K562 (cell line): ENCODE data around the gene ORAI2. TPM values are rescaled to one million over a fixed set of nuclear protein-coding genes. Genes with fewer than 3 reads are reported as not detected.

Experiments
- ATAC-seq: fragments of 200-7000 bp; cut with Tn5 transposase; 3 replicates; pipeline ENCODE4 v1.9.1; 2020; ENCODE audit warnings: moderate library complexity
- BruUV-seq: library from RNA; stranded (reverse); fragments of 400-500 nt; replicated peaks from 2 replicates; lab custom pipeline; 2021; lab: Mats Ljungman, UMichigan
- CTCF ChIA-PET: fragments of 300-600 bp; formaldehyde crosslinking; extraction: SDS; loops from one replicate; lab custom pipeline; 2021; ENCODE audit warnings: low intra/inter-chr PET ratio; lab: Yijun Ruan, JAX
- POLR2A ChIA-PET: fragments of 300-600, 350-650 bp; sonication (Branson Sonifier 250); formaldehyde crosslinking; extraction: SDS; loops from one replicate; lab custom pipeline; 2021; ENCODE audit warnings: antibody characterized with exemption, inconsistent platforms; lab: Yijun Ruan, JAX
- DNase-seq, 4 experiments: peaks; one replicate each; pipeline versions ENCODE4 v3.0.0 to v3.0.0-alpha.2; 2011 to 2018; ENCODE audit warnings: low spot score in 3 of 4, mixed read lengths in 3 of 4; ENCODE audit errors: extremely low read depth in 1 of 4
- FAIRE-seq: peaks from 2 replicates; lab custom pipeline; 2011; peaks lifted over from hg19 to GRCh38; lab: Jason Lieb, UNC
- H2AFZ ChIP-seq: 2 replicates; pipeline ENCODE4 v1.6.0; 2011; ENCODE audit warnings: low read depth, low read length, control low read depth, inconsistent platforms
- H3K27ac ChIP-seq: fragments of 200-600 bp; 3 replicates; pipeline ENCODE4 v1.8.0; 2011; ENCODE audit warnings: low read depth, mild to moderate bottlenecking, control low read depth, inconsistent platforms, low read length, moderate library complexity, mixed read lengths; ENCODE audit errors: extremely low read depth
- H3K27me3 ChIP-seq, 2 experiments: fragments of 300-600 bp in 1 of 2; 2 replicates in 1 of 2; 3 replicates in 1 of 2; pipeline versions ENCODE4 v1.6.0 to v1.8.0; 2011; ENCODE audit warnings: inconsistent platforms in 2 of 2, low read length in 2 of 2, mild to moderate bottlenecking in 1 of 2, mixed read lengths in 1 of 2, moderate library complexity in 1 of 2; ENCODE audit not compliant: control insufficient read depth in 2 of 2, insufficient read depth in 2 of 2
- H3K36me3 ChIP-seq: fragments of 300-600 bp; 3 replicates; pipeline ENCODE4 v1.8.0; 2011; ENCODE audit warnings: mild to moderate bottlenecking, low read length, inconsistent platforms; ENCODE audit not compliant: control insufficient read depth, insufficient read depth
- H3K4me1 ChIP-seq, 2 experiments: fragments of 200-600 bp in 1 of 2; replicated peaks in 1 of 2; 2 replicates in 1 of 2; 3 replicates in 1 of 2; pipeline versions ENCODE4 v1.5.1 to v1.8.0; 2011; ENCODE audit warnings: inconsistent platforms in 2 of 2, low read length in 2 of 2, mild to moderate bottlenecking in 1 of 2, mixed read lengths in 1 of 2, moderate library complexity in 1 of 2; ENCODE audit not compliant: control insufficient read depth in 2 of 2, insufficient read depth in 2 of 2
- H3K4me2 ChIP-seq: 2 replicates; pipeline ENCODE4 v1.6.1; 2011; ENCODE audit warnings: low read length, control low read depth, inconsistent platforms, mixed read lengths; ENCODE audit not compliant: insufficient read depth
- H3K4me3 ChIP-seq: fragments of 200-600 bp; sonication (generic), shearing (Covaris generic); 2 replicates; pipeline ENCODE4 v1.5.1; 2016; ENCODE audit warnings: control low read depth, inconsistent platforms
- H3K79me2 ChIP-seq: fragments of 200-600 bp; 3 replicates; pipeline ENCODE4 v1.8.0; 2011; ENCODE audit warnings: low read length, inconsistent platforms; ENCODE audit not compliant: control insufficient read depth, insufficient read depth
- H3K9ac ChIP-seq, 2 experiments: 2 replicates each; pipeline versions ENCODE4 v1.6.0 to v1.6.1; 2011; ENCODE audit warnings: low read depth in 2 of 2, low read length in 2 of 2, control low read depth in 1 of 2, inconsistent platforms in 1 of 2, mild to moderate bottlenecking in 1 of 2, mixed read lengths in 1 of 2; ENCODE audit not compliant: insufficient read depth in 1 of 2
- H3K9me1 ChIP-seq: one replicate; pipeline ENCODE4 v1.6.0; 2011; ENCODE audit warnings: inconsistent platforms, mild to moderate bottlenecking, low read length, moderate library complexity; ENCODE audit not compliant: control insufficient read depth, insufficient read depth
- H3K9me3 ChIP-seq: replicated peaks from 2 replicates; pipeline ENCODE4 v1.5.1; 2011; ENCODE audit warnings: low read depth, low read length, inconsistent platforms; ENCODE audit not compliant: control insufficient read depth, insufficient read depth
- H4K20me1 ChIP-seq: replicated peaks from 2 replicates; pipeline ENCODE4 v1.6.1; 2011; ENCODE audit warnings: low read length, inconsistent platforms, mixed read lengths; ENCODE audit not compliant: control insufficient read depth, insufficient read depth
- PHF20 ChIP-seq: fragments of 450-650 bp; IDR thresholded peaks from 2 replicates; pipeline ENCODE4 v1.6.1; 2018; ENCODE audit not compliant: partially characterized antibody
- RCOR1 ChIP-seq, 2 experiments: IDR thresholded peaks; 2 replicates each; pipeline ENCODE4 v1.6.1; 2012; ENCODE audit warnings: low read depth in 2 of 2, low read length in 2 of 2, borderline replicate concordance in 1 of 2, improper control_type of control experiment in 1 of 2
- SMAD4 ChIP-seq: fragments of 250-450 bp; sonication (Bioruptor Pico); conservative IDR thresholded peaks from 2 replicates; pipeline ENCODE4 v1.8.0; 2021; ENCODE audit warnings: inconsistent platforms, mild to moderate bottlenecking, moderate library complexity
- SMARCE1 ChIP-seq: fragments of 450-650 bp; IDR thresholded peaks from 2 replicates; pipeline ENCODE4 v1.7.1; 2016; ENCODE audit warnings: mild to moderate bottlenecking
- ZNF79 ChIP-seq: fragments of 250-450 bp; sonication (Bioruptor Pico); IDR thresholded peaks from 2 replicates; pipeline ENCODE4 v1.4.0; 2020; ENCODE audit warnings: low read depth, mild to moderate bottlenecking, moderate library complexity
- WGBS: fragments of 100-300 bp; shearing (Covaris generic); methylation state at CpG from one replicate; pipeline ENCODE4 v1.1.6; 2016; ENCODE audit warnings: low coverage, mixed read lengths; ENCODE audit not compliant: insufficient coverage; ENCODE audit errors: missing lambda C conversion rate; 5-methylcytosine and 5-hydroxymethylcytosine counted together
- in situ Hi-C: fragments of 300-500 bp; cut with MboI; formaldehyde crosslinking; loops from 4 replicates; pipeline ENCODE4 v1.15.0; 2018; ENCODE audit warnings: inconsistent platforms, mixed read lengths
- intact Hi-C: fragments of 100-400 bp; cut with micrococcal nuclease; formaldehyde crosslinking; loops from 2 replicates; pipeline ENCODE4 v1.14.2; 2022
- polyA plus RNA-seq, 8 experiments: library from polyadenylated mRNA; depleted of rRNA in 4 of 8; stranded (reverse) in 5 of 8; unstranded in 3 of 8; fragments of >200 nt; fragmentation: Nextera tagmentation in 2 of 8; fragmentation: Illumina TruSeq in 1 of 8; extraction: Ambion mirVana in 2 of 8; extraction: Trizol in 1 of 8; gene quantifications; 2 replicates each; pipeline versions ENCODE4 v1.2.1 to v1.2.3, GENCODE V29; 2011 to 2014; ENCODE audit warnings: inconsistent platforms in 1 of 8, missing spikeins in 1 of 8
- total RNA-seq, 7 experiments: library from RNA; depleted of rRNA in 6 of 7; stranded (reverse); fragments of >200 nt in 6 of 7; fragmentation: Illumina TruSeq in 2 of 7; extraction: Trizol in 2 of 7; gene quantifications; 2 replicates each; pipeline versions ENCODE4 v1.2.1 to v1.2.3, GENCODE V29; 2011 to 2021; ENCODE audit warnings: low replicate concordance in 1 of 7
- TF ChIP-seq, protein P1 (sequence below): sonication (generic); formaldehyde crosslinking; IDR thresholded peaks from 2 replicates; pipeline ENCODE4 v1.8.0; 2022; ENCODE audit warnings: missing genetic modification reagents, mild to moderate bottlenecking, borderline replicate concordance

ORAI2 gene
- total and polyA plus RNA-seq, 9 of the 15 experiments (the other 6 are each of a cell fraction or from before 2014, with no cell fraction given) = 1.1 to 27.7 (median 9.2) TPM

DNA sequence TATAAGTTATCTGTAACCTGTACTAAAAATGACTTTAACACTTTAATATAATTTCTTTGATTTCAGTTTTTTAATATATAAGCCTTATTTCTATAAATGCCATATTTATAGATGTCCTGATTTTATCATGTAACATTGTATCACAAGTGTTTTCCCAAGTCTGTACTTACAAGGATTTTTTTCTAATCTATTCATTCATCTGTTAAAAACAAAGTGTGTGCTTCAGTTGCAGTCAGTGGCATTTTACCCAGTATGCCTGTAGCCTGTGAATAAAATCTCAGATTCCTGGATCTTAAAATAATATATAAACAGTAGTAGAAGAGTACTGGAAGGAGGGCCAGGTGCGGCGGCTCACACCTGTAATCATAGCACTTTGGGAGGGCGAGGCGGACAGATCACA is 19.8 kb upstream of the ORAI2 start:
- H3K79me2 ChIP-seq = peaks cover 9% of the 10 kb centered on the region; the same call in 2 of the 3 replicates

More for the DNA sequence above, 19.8 kb upstream of the ORAI2 start:
- Histone ChIP-seq H3K27ac (no peak overlapping the region), H4K20me1 (peaks cover 9% of the 10 kb centered on the region), H3K4me3 (no peak overlapping the region), H3K36me3 (peaks cover 83% of the 10 kb centered on the region), H3K9me3 (0 out of 2 replicates have a peak, but pooled peaks cover 3% of the 10 kb centered on the region), H3K27me3 (no peaks in the 10 kb centered on the region), H3K4me2 (no peak overlapping the region)
- no peak for DNase-seq
- no peak for ATAC-seq
- in situ Hi-C loops (no loop called here), intact Hi-C loops (no loop called here)
- no TSS peak for BruUV-seq
- FAIRE-seq = no peak
- TF ChIP-seq PHF20 (no peak), RCOR1 (IDR thresholded peaks at IDR 0.05; ENCODE audit: borderline replicate concordance in 1 of 2, low read depth in 2 of 2, low read length in 2 of 2) (no peak), SMAD4 (no peak), ZNF79 (CRISPR knock-in tag) (no peak), SMARCE1 (no peak)
- TF ChIP-seq, protein P1, sequence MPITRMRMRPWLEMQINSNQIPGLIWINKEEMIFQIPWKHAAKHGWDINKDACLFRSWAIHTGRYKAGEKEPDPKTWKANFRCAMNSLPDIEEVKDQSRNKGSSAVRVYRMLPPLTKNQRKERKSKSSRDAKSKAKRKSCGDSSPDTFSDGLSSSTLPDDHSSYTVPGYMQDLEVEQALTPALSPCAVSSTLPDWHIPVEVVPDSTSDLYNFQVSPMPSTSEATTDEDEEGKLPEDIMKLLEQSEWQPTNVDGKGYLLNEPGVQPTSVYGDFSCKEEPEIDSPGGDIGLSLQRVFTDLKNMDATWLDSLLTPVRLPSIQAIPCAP = no peak
- TF ChIP-seq, all 486 proteins: peak for 0
- ChIA-PET CTCF (no interaction called here), POLR2A (interaction anchor here (1.0 kb wide), 1 partner anchor 9 kb away, joined by 5 read pairs; no protein-coding TSS in a partner anchor)
- no peaks in the 10 kb centered on the region for H3K9me1 ChIP-seq
- 100% methylated on average over 4 of the region's 4 CpGs for WGBS
- peaks cover 3 to 4% of the 10 kb centered on the region in 2 experiments; a peak in 3 of 5 replicates for H3K4me1 ChIP-seq
- H3K9ac ChIP-seq = no peak overlapping the region
- H2AFZ ChIP-seq = no peak overlapping the region
